BLaER1 (cell line): ENCODE measurements around the gene ZNF784.

Experiments used
- H3K27ac ChIP-seq: shearing (Covaris generic); formaldehyde crosslinking; 2 replicates; pipeline ENCODE4 v1.8.1; 2022
- H3K27me3 ChIP-seq: shearing (Covaris generic); formaldehyde crosslinking; 2 replicates; pipeline ENCODE4 v1.8.1; 2022
- H3K36me3 ChIP-seq: shearing (Covaris generic); formaldehyde crosslinking; 2 replicates; pipeline ENCODE4 v1.8.1; 2022
- H3K4me1 ChIP-seq: shearing (Covaris generic); formaldehyde crosslinking; 2 replicates; pipeline ENCODE4 v1.8.1; 2022
- H3K4me2 ChIP-seq: shearing (Covaris generic); formaldehyde crosslinking; 2 replicates; pipeline ENCODE4 v1.8.1; 2022
- H3K4me3 ChIP-seq: shearing (Covaris generic); formaldehyde crosslinking; 2 replicates; pipeline ENCODE4 v1.8.1; 2022
- H3K9ac ChIP-seq: shearing (Covaris generic); formaldehyde crosslinking; 2 replicates; pipeline ENCODE4 v1.8.1; 2022
- H3K9me3 ChIP-seq: shearing (Covaris generic); formaldehyde crosslinking; 2 replicates; pipeline ENCODE4 v1.8.1; 2022
- H4K20me1 ChIP-seq: shearing (Covaris generic); formaldehyde crosslinking; 2 replicates; pipeline ENCODE4 v1.8.1; 2022
- Cebpa-rat ChIP-seq: shearing (Covaris generic); IDR thresholded peaks from 2 replicates; pipeline ENCODE4 v1.8.1; 2022

ZNF784 gene

GRCh38 chr19:55638864-55639359 lies 14.5 kb upstream of the ZNF784 start:
- Histone ChIP-seq H4K20me1 (no peaks in the 10 kb centered on the region), H3K9ac (peak overlapping the region; percentile 94; the same call in 1 of the 2 replicates), H3K27me3 (no peaks in the 10 kb centered on the region; the same call in 1 of the 2 replicates), H3K9me3 (no peaks in the 10 kb centered on the region), H3K4me3 (no peak overlapping the region), H3K4me2 (peak overlapping the region; percentile 98), H3K4me1 (peaks cover 70% of the 10 kb centered on the region), H3K36me3 (peaks cover 7% of the 10 kb centered on the region), H3K27ac (peak overlapping the region; percentile 92)
- no peak for TF ChIP-seq Cebpa-rat

GRCh38 chr19:55637534-55637933 lies 13.2 kb upstream of the ZNF784 start:
- no peak for TF ChIP-seq Cebpa-rat
- no peaks in the 10 kb centered on the region; the same call in 1 of the 2 replicates for H3K27me3 ChIP-seq
- no peaks in the 10 kb centered on the region for H4K20me1 ChIP-seq
- H3K4me2 ChIP-seq, result no peak overlapping the region
- no peaks in the 10 kb centered on the region for H3K9me3 ChIP-seq
- no peak overlapping the region for H3K4me3 ChIP-seq
- H3K27ac ChIP-seq, result no peak overlapping the region
- H3K9ac ChIP-seq, result 0 out of 2 replicates have a peak overlapping the region, but pooled peaks have one; percentile 1
- H3K4me1 ChIP-seq, result peaks cover 76% of the 10 kb centered on the region
- peaks cover 7% of the 10 kb centered on the region for H3K36me3 ChIP-seq

GRCh38 chr19:55636723-55637122 lies 12.4 kb upstream of the ZNF784 start:
- Histone ChIP-seq H3K4me1 (peaks cover 79% of the 10 kb centered on the region), H3K4me3 (peak overlapping the region; percentile 89; the same call in 1 of the 2 replicates), H3K27me3 (no peaks in the 10 kb centered on the region; the same call in 1 of the 2 replicates), H4K20me1 (no peaks in the 10 kb centered on the region), H3K4me2 (peak overlapping the region; percentile 97), H3K9ac (peak overlapping the region; percentile 32; the same call in 1 of the 2 replicates), H3K9me3 (no peaks in the 10 kb centered on the region), H3K36me3 (peaks cover 7% of the 10 kb centered on the region), H3K27ac (peak overlapping the region; percentile 27; the same call in 1 of the 2 replicates)
- no peak for TF ChIP-seq Cebpa-rat

GRCh38 chr19:55635856-55636440 lies 11.6 kb upstream of the ZNF784 start:
- peaks cover 81% of the 10 kb centered on the region for H3K4me1 ChIP-seq

GRCh38 chr19:55635334-55635717 lies 11.0 kb upstream of the ZNF784 start:
- Histone ChIP-seq H3K4me1 (peaks cover 82% of the 10 kb centered on the region), H3K4me2 (peak overlapping the region; percentile 97), H3K27me3 (no peaks in the 10 kb centered on the region; the same call in 1 of the 2 replicates), H3K27ac (peak overlapping the region; percentile 96), H3K4me3 (peak overlapping the region; percentile 89), H3K9me3 (no peaks in the 10 kb centered on the region), H3K36me3 (peaks cover 7% of the 10 kb centered on the region), H3K9ac (peak overlapping the region; percentile 97), H4K20me1 (no peaks in the 10 kb centered on the region)
- TF ChIP-seq Cebpa-rat, result no peak

More at GRCh38 chr19:55635856-55636440, 11.6 kb upstream of the ZNF784 start:
- H3K9ac ChIP-seq, result peak overlapping the region; percentile 97
- H4K20me1 ChIP-seq, result no peaks in the 10 kb centered on the region
- no peak for TF ChIP-seq Cebpa-rat
- peaks cover 7% of the 10 kb centered on the region for H3K36me3 ChIP-seq
- H3K4me3 ChIP-seq, result peak overlapping the region; percentile 89
- no peaks in the 10 kb centered on the region for H3K9me3 ChIP-seq
- no peaks in the 10 kb centered on the region; the same call in 1 of the 2 replicates for H3K27me3 ChIP-seq
- peak overlapping the region; percentile 97 for H3K4me2 ChIP-seq
- H3K27ac ChIP-seq, result peak overlapping the region; percentile 96

- no peaks in the 10 kb centered on the region for H3K9me3 ChIP-seq
- H3K4me2 ChIP-seq, result peak overlapping the region; percentile 97
- H3K4me3 ChIP-seq, result peak overlapping the region; percentile 89; the same call in 1 of the 2 replicates
- peaks cover 7% of the 10 kb centered on the region for H3K36me3 ChIP-seq
- TF ChIP-seq Cebpa-rat, result no peak
- H3K4me1 ChIP-seq, result peaks cover 82% of the 10 kb centered on the region
- no peaks in the 10 kb centered on the region; the same call in 1 of the 2 replicates for H3K27me3 ChIP-seq
- peak overlapping the region; percentile 97 for H3K9ac ChIP-seq
- H4K20me1 ChIP-seq, result no peaks in the 10 kb centered on the region
- peak overlapping the region; percentile 96 for H3K27ac ChIP-seq
These were observed 9.5 kb upstream of the ZNF784 start for GRCh38 chr19:55633861-55634260.

GRCh38 chr19:55632463-55632834 lies 8.1 kb upstream of the ZNF784 start:
- H4K20me1 ChIP-seq, result no peaks in the 10 kb centered on the region
- H3K4me3 ChIP-seq, result no peak overlapping the region
- H3K27me3 ChIP-seq, result no peaks in the 10 kb centered on the region; the same call in 1 of the 2 replicates
- peaks cover 75% of the 10 kb centered on the region for H3K4me1 ChIP-seq
- no peaks in the 10 kb centered on the region for H3K9me3 ChIP-seq
- TF ChIP-seq Cebpa-rat, result no peak
- 0 out of 2 replicates have a peak overlapping the region, but pooled peaks have one; percentile 18 for H3K4me2 ChIP-seq
- no peak overlapping the region for H3K9ac ChIP-seq
- no peaks in the 10 kb centered on the region for H3K36me3 ChIP-seq
- H3K27ac ChIP-seq, result no peak overlapping the region

GRCh38 chr19:55626350-55626749 lies 2.0 kb upstream of the ZNF784 start:
- Histone ChIP-seq H3K4me3 (no peak overlapping the region), H3K9ac (no peak overlapping the region), H3K4me2 (no peak overlapping the region), H3K36me3 (peaks cover 11% of the 10 kb centered on the region), H4K20me1 (0 out of 2 replicates have a peak, but pooled peaks cover 20% of the 10 kb centered on the region), H3K27ac (no peak overlapping the region), H3K9me3 (no peaks in the 10 kb centered on the region), H3K4me1 (peaks cover 46% of the 10 kb centered on the region), H3K27me3 (no peaks in the 10 kb centered on the region)
- no peak for TF ChIP-seq Cebpa-rat

- Histone ChIP-seq H4K20me1 (0 out of 2 replicates have a peak, but pooled peaks cover 20% of the 10 kb centered on the region), H3K4me3 (peak overlapping the region; percentile 63), H3K9me3 (no peaks in the 10 kb centered on the region), H3K27ac (no peak overlapping the region), H3K9ac (peak overlapping the region; percentile 79; the same call in 1 of the 2 replicates), H3K4me2 (peak overlapping the region; percentile 79), H3K27me3 (no peaks in the 10 kb centered on the region), H3K4me1 (peaks cover 49% of the 10 kb centered on the region), H3K36me3 (peaks cover 25% of the 10 kb centered on the region)
- TF ChIP-seq Cebpa-rat, result no peak
These were observed 599 bp upstream of the ZNF784 start for GRCh38 chr19:55625004-55625326.

GRCh38 chr19:55623561-55623960 lies 805 bp downstream of the ZNF784 start:
- Histone ChIP-seq H3K9ac (no peak overlapping the region), H4K20me1 (0 out of 2 replicates have a peak, but pooled peaks cover 20% of the 10 kb centered on the region), H3K4me2 (peak overlapping the region; percentile 10)

More at GRCh38 chr19:55623561-55623960, 805 bp downstream of the ZNF784 start:
- TF ChIP-seq Cebpa-rat, result no peak
- no peaks in the 10 kb centered on the region for H3K9me3 ChIP-seq
- peak overlapping the region; percentile 52 for H3K4me3 ChIP-seq
- H3K27me3 ChIP-seq, result no peaks in the 10 kb centered on the region
- H3K4me1 ChIP-seq, result peaks cover 35% of the 10 kb centered on the region
- peaks cover 32% of the 10 kb centered on the region for H3K36me3 ChIP-seq
- no peak overlapping the region for H3K27ac ChIP-seq
